ENCODE data around the gene RPRD1A. TPM values are rescaled to one million over a fixed set of nuclear protein-coding genes. Genes with fewer than 3 reads are reported as not detected.
"Not testable (repeated sequence)": the region's sequence is repeated elsewhere in the genome, so short reads cannot be mapped to it uniquely, and the experiment has no call there.

The RPRD1A gene
- total RNA-seq, 1 donor from 2014 or later: 198 TPM

DNA sequence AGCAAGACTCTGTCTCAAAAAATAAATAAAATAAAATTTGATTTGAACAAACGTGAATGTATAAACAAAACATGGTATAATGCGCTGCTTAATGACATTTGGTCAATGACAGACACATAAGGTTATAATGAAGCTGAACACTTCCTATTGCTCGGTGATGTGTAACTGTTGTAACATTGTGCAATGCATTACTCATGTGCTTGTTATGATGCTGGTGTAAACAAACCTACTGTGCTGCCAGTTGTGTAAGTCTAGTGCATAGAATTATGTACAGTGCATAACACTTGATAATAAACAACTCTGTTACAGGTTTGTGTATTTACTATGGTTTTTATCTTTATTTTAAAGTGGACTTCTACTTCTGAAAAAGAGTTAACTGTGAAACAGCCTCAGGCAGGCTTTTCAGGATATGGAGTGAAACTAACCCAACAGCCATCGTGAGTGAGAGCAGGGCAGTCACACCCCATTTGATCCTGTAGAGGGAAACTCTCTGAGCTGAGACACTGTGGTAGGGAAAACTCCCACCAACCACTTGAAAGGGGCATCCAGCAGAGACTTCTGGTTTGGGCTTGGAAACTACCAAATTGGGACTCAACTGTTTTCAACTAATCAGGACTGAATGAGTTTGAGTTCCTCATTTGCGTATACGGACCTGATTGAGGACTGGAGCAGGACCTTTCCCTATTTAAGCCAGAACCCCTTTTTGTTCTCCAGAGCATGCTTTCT is 8.7 kb upstream of the RPRD1A start:
- Histone ChIP-seq H3K9me3 (ENCODE audit: low read depth) (no peaks in the 10 kb centered on the region), H3K9ac (no peak overlapping the region), H4K20me1 (ENCODE audit: low read depth) (no peaks in the 10 kb centered on the region), H3K4me2 (no peak overlapping the region), H3K27me3 (no peaks in the 10 kb centered on the region), H3K79me2 (ENCODE audit: low read depth) (no peaks in the 10 kb centered on the region), H3K36me3 (no peaks in the 10 kb centered on the region), H2AFZ (replicated peaks) (no peak overlapping the region), H3K27ac (no peak overlapping the region), H3K4me1 (no peaks in the 10 kb centered on the region), H3F3A (ENCODE audit: low read depth) (no peaks in the 10 kb centered on the region), H3K4me3 (no peak overlapping the region)
- H3K27me3 Mint-ChIP-seq (ENCODE audit: insufficient read depth, low read depth): peaks cover 4% of the 10 kb centered on the region
- H3K4me3 Mint-ChIP-seq: no peak overlapping the region
- H3K36me3 Mint-ChIP-seq: no peaks in the 10 kb centered on the region
- peaks cover 26% of the 10 kb centered on the region for H3K9me3 Mint-ChIP-seq
- H3K4me1 Mint-ChIP-seq: no peaks in the 10 kb centered on the region
- no peak for DNase-seq (ENCODE audit: low spot score)
- TF ChIP-seq EZH2 (IDR thresholded peaks at IDR 0.05) (no peak), CTCF (IDR thresholded peaks at IDR 0.05) (no peak), EZH2phosphoT487 (IDR thresholded peaks at IDR 0.05) (no peak)
- H3K27ac Mint-ChIP-seq: no peak overlapping the region

GRCh38 chr18:36074435-36074834 is 7.1 kb upstream of the RPRD1A start:
- H4K20me1 ChIP-seq (ENCODE audit: low read depth): no peaks in the 10 kb centered on the region
- H3K9me3 ChIP-seq (ENCODE audit: low read depth): no peaks in the 10 kb centered on the region
- H2AFZ ChIP-seq (replicated peaks): no peak overlapping the region
- H3K4me3 Mint-ChIP-seq: no peak overlapping the region
- H3K27ac ChIP-seq: no peak overlapping the region
- H3K27ac Mint-ChIP-seq: no peak overlapping the region
- peaks cover 10% of the 10 kb centered on the region for H3K9me3 Mint-ChIP-seq
- peaks cover 6% of the 10 kb centered on the region for H3K27me3 ChIP-seq
- no peaks in the 10 kb centered on the region for H3K79me2 ChIP-seq (ENCODE audit: low read depth)
- no peak for TF ChIP-seq CTCF (IDR thresholded peaks at IDR 0.05)
- TF ChIP-seq EZH2 (IDR thresholded peaks at IDR 0.05): no peak
- no peak for TF ChIP-seq EZH2phosphoT487 (IDR thresholded peaks at IDR 0.05)
- H3K4me2 ChIP-seq: no peak overlapping the region
- H3K4me3 ChIP-seq: no peak overlapping the region
- no peaks in the 10 kb centered on the region for H3K36me3 Mint-ChIP-seq
- H3K36me3 ChIP-seq: no peaks in the 10 kb centered on the region
- H3K4me1 ChIP-seq: no peaks in the 10 kb centered on the region
- H3K27me3 Mint-ChIP-seq (ENCODE audit: insufficient read depth, low read depth): peaks cover 4% of the 10 kb centered on the region
- no peaks in the 10 kb centered on the region for H3K4me1 Mint-ChIP-seq
- H3K9ac ChIP-seq: no peak overlapping the region
- H3F3A ChIP-seq (ENCODE audit: low read depth): no peaks in the 10 kb centered on the region
- DNase-seq (ENCODE audit: low spot score): no peak

DNA sequence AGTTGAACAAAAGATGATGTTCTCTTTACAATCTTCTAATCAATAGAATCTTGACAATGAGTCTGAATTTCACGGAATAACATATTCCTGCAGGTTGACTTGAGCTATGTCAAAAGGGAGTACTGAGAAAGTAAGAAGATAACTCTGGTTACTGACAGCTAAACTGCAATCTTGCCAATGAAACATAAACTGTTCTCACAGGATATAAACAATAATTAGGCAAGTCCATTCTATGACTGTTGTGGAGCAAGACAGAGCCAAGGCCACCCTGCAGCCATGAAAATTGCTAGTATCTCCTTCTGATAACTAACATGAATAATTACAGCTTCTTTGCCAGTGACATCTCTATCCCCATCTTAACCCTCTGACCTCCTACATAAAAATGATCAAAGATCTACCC is 6.3 kb upstream of the RPRD1A start:
- Mint-ChIP-seq H3K36me3 (no peaks in the 10 kb centered on the region), H3K27me3 (ENCODE audit: insufficient read depth, low read depth) (peaks cover 2% of the 10 kb centered on the region), H3K27ac (no peak overlapping the region), H3K4me3 (no peak overlapping the region), H3K4me1 (no peaks in the 10 kb centered on the region), H3K9me3 (peaks cover 2% of the 10 kb centered on the region)
- no peaks in the 10 kb centered on the region for H3F3A ChIP-seq (ENCODE audit: low read depth)
- H3K4me1 ChIP-seq: no peaks in the 10 kb centered on the region
- H2AFZ ChIP-seq (replicated peaks): no peak overlapping the region
- H3K9me3 ChIP-seq (ENCODE audit: low read depth): no peaks in the 10 kb centered on the region
- DNase-seq (ENCODE audit: low spot score): no peak
- H3K79me2 ChIP-seq (ENCODE audit: low read depth): no peaks in the 10 kb centered on the region
- no peaks in the 10 kb centered on the region for H4K20me1 ChIP-seq (ENCODE audit: low read depth)
- H3K27ac ChIP-seq: no peak overlapping the region
- no peaks in the 10 kb centered on the region for H3K36me3 ChIP-seq
- no peak overlapping the region for H3K4me3 ChIP-seq
- H3K27me3 ChIP-seq: peaks cover 6% of the 10 kb centered on the region
- H3K4me2 ChIP-seq: no peak overlapping the region
- H3K9ac ChIP-seq: no peak overlapping the region
- TF ChIP-seq EZH2phosphoT487 (IDR thresholded peaks at IDR 0.05) (no peak), EZH2 (IDR thresholded peaks at IDR 0.05) (no peak), CTCF (IDR thresholded peaks at IDR 0.05) (no peak)

- H3K4me3 ChIP-seq; H3K9ac ChIP-seq; H3K4me3 Mint-ChIP-seq; H3K27ac ChIP-seq; H3K4me1 Mint-ChIP-seq; H4K20me1 ChIP-seq (ENCODE audit: low read depth); H3K4me1 ChIP-seq; H3K27me3 Mint-ChIP-seq (ENCODE audit: insufficient read depth, low read depth); H3F3A ChIP-seq (ENCODE audit: low read depth); H3K9me3 Mint-ChIP-seq; H3K36me3 Mint-ChIP-seq; H3K36me3 ChIP-seq; H3K27me3 ChIP-seq; H2AFZ ChIP-seq (replicated peaks); H3K9me3 ChIP-seq (ENCODE audit: low read depth); H3K27ac Mint-ChIP-seq; DNase-seq (ENCODE audit: low spot score); H3K4me2 ChIP-seq; H3K79me2 ChIP-seq (ENCODE audit: low read depth): not testable (repeated sequence)
Measured at GRCh38 chr18:36072406-36072805, 5.0 kb upstream of the RPRD1A start.

All from neural progenitor cell (in vitro differentiated cells).